COLO829 (cell line): Measurements from ENCODE around the gene KIZ.

Source experiments
- DNase-seq: peaks from one replicate; pipeline ENCODE4 v3.0.0; 2012; ENCODE audit warnings: low spot score

KIZ gene

DNA sequence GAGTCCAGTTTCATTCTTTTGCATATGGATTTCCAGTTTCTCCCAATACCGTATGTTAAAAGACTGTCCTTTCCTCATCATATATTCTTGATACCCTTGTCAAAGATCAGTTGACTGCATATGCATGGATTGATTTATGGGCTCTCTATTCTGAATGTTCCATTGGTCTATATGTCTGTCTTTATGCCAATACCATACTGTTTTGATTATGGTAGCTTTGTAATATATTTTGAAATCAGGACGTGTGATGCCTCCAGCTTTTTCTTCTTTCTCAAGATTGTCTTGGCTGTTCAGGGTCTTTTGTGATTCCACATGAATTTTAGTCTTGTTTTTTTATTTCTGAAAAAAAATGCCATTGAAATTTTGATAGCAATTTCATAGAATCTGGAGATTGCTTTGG is 51.9 kb downstream of the KIZ start:
- no peak for DNase-seq

DNA sequence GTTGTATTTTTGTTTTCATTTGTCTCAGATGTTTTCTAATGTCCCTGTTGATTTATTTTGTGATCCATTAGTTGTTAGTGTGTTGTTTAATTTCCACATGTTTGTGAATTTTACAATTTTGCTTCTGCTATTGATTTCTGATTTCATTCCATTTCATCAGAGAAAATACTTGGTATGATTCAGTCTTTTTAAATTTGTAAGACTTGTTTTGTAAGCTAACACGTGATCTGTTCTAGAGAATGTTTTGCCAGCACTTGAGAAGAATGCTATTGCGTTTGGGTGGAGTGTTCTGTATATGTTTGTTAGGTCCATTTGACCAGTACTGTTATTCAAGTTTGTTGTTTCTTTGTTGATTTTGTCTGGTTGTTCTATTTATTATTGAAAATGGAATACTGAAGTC is 53.9 kb downstream of the KIZ start:
- no peak for DNase-seq

DNA sequence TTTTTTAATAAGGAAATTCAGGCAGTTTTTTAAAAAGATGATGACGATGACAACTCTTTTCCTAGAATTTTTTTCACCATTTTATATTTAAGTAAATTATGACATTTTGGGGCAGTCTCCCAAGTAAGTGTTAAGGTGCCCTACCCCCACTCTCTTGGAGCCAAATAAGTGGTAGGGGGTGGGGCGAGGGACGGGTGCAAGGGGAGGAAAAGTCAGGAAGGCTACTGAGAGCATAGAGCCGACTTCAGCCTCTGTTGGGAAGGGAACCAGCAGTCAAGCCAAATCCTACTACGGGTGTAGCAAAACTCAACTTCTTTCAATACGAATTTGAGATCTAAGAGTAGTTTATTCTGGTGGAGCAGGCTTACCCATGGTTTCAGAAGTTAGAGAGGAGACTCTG is 54.4 kb downstream of the KIZ start:
- DNase-seq: no peak

DNA sequence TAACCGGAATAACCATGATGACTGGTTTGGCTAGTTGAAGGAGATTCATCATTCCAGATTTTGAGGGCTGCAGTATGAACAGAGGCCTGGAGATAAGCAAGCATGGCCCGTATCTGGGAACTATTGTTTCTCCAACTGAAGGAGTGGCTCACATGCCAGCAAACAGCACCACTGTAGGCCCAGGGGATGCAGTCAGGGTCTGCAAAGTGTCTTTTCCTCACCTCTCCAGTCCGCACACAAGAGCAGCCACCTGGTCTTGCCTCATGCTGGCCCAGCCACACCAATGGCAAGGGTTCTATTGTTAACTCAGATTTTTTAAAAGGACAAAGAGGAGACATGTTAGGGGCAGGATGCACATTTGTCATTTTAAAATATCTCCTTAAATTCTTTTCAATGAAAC is 55.1 kb downstream of the KIZ start:
- DNase-seq: no peak

DNA sequence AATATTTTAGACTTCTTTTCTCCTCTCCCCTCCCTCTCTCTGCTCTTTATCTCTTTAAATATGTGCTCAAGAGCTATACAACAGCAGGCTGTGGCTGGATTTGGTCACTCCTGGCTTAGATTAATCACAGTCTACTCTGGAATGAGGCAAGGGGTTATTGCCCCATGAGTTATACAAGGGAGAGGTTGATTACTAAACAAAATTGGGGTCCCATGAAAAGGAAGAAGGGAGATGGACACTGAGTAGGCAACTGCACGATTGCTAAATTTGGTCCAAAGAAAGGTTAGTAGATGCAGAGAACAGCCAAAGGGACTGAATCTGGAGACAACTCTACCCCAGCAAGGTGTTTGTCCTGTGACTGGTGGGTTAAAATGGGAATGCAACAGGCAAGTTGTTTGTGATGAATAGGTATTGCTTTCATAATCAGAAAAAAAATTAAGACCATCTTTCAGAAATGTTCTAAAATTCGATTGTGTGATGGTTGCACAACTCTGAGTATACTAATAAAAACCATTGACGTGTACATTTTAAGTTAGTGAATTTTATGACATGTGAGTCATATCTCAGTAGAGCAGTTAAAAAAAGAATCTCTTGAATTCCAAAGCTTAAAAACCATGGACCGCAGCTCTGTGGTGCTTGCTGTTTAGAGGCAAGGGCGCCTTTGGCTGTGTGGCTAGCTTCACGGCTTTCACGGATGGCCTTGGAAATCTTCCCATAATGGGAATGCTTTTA is 57.1 kb downstream of the KIZ start:
- DNase-seq: peak; percentile 51

DNA sequence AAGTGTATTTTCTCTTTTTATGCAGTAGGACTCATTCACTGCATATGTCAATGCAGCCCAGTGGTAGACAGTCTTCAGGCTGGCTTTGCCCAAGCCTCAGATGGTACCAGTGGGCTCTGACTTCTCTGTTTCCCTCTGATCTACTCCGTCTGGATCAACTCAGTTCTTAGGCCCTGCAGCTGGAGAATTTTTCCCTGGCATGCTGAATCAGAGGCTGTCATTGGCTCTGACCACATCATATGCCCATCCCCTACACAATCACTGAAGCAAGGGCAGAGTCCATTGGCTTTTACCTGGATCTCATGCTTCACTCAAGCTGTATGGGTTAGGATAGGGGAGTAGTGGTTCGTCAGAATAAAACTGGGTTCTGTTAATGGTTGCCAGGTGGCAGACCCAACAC is 57.8 kb downstream of the KIZ start:
- no peak for DNase-seq

DNA sequence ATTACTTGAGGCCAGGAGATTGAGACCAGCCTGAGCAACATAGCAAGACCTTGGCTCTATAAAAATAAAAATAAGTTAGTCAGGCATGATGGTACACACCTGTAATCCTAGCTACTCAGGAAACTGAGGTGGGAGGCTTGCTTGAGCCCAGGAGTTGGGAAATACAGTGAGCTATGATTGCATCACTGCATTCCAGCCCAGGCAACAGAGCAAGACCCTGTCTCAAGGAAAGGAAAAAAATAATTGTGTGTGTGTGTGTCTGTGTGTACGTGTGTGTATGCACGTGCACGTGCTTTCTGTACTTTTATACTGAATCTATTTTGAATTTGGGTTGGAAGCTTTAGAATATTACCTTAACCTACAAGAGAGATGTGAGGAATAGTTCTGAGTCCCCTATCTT is 58.9 kb downstream of the KIZ start:
- no peak for DNase-seq

DNA sequence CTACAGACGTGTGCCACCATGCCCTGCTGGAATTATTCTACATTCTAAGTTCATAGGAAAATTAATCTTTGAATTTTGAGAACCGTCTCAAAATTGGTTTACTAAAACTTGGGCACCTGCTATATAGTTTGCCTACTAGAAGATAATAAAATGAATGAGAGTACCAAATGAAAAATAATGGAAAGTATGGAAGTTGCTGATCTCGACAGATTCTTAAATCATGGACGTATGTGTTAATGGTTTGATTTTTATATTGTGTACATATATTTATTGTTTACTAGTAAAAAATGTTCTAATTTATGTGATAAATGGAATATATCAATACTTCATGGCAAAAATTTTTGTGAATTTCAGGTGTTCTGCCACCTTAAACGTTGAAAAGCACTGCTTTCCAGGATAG is 60.0 kb downstream of the KIZ start:
- DNase-seq: no peak

DNA sequence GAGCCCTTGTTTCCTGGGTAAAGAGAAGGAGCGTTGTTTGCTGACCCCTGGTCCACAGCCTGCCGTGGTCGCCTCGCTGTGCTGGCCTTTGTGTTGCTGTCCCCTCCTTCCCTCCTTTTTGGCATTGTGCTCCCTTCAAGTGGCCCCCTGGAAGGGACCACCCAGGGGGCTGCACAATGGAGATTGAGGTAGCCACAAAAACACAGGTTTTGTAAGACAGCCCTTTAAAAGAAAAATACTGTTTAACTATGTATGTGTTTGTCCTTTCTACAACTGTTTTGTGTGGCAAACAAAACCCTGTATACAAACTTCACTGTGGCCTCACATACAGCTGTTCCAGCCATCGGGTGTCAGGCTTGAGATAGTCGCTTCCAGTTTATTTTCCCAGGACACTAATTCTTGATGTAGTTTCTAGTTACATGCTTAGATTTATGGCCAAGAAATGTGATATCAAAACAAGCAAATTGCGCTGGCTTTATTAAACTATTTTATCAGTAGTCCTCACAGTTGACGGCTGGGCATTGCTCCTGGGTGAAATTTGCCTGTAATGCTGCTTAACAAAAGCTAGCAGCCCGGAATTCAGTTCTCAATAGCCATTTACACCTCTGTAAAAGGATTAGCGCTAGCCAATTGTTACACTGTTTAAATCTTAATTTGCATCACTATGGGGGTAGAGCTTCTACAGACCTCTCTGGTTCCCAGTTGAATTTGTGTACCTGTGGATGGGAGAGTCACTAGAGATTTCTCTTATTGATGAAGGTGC is 64.1 kb downstream of the KIZ start:
- DNase-seq: no peak

DNA sequence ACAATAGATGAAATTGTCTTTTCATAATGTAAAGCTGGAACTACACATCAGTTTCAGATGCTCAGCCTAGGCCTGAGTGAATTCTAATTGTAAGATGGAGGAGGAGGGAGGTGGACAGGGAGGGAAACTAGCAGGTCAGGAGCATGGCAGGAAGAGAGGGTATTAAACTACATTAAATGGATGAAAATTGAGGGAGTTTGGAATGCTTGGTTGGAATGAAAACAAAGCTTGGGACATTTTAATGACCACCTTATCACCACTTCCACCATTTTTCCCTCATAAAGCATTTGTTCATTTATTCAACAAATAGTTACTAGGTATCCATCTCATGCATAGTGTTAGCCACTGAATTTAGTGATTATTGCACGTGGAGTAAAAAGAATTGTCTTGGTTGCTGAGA is 65.0 kb downstream of the KIZ start:
- no peak for DNase-seq

DNA sequence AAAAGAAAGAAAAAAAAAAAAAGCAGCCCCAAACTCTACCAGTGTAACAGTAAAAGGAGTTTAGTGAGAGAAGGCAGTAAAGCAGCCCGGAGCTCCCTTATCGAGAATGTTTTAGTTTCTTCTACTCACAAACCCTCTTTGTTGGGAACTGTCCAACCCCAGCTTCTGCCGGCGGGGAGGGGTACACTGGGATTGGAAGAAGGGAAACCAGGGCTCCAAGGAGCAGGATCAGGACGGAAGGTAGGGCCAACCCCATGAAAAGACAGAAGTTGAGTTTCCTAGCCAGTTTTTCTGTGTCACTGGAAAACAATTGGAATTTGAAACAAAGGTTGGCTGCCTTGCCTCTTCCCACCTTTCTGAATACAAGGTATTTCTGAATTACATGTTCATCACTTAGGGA is 66.0 kb downstream of the KIZ start:
- no peak for DNase-seq

DNA sequence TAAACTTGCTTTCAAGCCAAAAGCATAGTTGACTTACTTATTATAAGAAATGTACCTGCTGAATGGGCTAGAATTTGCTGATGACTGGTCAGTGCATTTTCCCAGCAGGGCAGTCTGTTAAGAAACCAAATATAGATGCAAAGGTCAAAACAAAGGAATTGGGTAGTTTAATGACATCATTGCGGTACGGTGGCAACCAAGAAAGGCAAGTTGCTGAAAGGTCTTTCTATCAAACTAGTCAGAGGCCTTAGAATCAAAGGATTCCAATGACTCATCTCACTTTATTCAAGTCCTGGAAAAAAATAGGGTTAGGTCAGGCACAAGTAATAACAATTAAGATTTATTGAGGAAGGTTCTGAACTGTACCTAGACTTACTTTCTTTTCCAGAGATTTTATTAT is 76.4 kb downstream of the KIZ start:
- DNase-seq: peak; percentile 60

DNA sequence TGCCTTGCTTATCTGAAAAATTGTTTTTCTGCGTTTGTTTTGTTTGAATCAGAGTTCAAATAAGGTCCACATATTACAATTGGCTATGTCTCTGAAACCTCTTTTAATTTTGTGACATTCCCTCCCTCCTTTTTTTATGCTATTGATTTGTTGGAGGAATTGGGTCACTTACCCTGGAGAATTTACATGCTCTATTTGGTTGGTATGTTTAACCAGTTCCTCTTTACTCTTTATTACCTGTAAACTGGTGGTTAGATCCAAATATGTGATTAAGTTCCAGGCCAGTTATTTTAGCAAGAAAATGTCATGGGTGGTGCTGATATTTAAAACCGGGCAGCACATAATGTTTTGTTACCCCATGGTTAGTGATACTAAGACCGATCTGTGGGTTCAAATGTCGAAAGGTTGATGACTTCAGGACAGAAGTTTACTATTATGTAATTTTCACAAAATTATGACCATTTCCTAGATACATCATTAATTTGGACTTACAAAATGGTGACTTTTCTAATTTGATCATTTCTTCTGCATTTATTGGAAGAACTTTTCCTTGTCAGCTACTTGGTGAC is 77.3 kb downstream of the KIZ start:
- no peak for DNase-seq

DNA sequence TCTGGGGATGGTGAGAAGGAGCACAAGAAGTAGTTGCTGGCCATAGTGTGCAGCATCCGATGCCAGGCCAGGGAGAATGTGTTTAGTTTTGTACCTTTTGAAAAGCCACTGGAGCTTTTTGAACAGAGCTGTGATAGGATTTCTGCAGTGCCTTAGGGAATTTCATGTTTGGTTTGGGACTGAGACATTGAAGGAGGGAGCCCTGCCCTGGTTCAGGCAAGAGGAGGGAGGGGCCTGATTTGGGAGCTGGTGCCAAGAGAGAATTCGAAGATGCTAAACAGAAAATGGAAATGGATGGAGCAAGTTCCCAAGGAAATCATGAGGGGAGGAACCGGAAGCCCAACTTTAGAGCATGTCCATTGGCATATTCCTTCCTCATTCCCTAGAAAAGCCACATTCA is 80.7 kb downstream of the KIZ start:
- DNase-seq: no peak

DNA sequence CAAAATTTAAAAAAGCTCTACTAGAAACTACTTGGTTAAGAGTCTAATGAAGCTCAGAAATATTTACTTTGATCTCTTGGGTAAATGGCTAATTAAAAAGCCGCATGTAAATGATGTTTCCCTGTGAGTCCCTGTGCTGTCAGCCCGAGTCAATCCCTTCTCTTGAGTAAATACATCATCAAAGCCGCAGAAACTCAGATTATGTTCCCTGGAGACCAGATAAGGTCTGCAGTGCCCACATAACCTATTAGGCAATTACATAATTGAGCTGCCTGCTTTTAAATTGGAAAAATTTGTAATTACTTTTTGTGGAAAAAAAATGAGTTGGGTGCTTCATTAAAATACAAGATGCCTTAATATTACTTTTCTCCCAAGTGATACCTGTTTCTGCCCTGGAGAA is 83.1 kb downstream of the KIZ start:
- no peak for DNase-seq

DNA sequence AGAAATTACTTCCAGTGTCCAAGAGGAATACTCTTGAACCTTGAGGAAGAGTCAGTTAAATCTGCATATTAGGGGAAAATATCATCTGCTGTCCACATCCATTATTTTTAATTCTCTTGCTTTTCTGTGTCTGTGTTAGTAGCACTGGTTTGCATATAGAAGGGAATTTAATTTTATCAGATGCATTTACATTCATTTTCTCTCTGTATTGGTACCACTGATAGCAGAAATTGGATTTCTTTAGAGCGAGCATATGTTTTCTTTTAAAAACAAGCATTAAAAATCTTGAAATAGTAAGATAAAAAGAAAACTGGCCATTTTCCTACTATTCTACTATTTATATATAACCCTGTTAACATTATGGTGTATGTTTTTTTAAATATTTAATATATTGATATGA is 83.8 kb downstream of the KIZ start:
- DNase-seq: no peak

DNA sequence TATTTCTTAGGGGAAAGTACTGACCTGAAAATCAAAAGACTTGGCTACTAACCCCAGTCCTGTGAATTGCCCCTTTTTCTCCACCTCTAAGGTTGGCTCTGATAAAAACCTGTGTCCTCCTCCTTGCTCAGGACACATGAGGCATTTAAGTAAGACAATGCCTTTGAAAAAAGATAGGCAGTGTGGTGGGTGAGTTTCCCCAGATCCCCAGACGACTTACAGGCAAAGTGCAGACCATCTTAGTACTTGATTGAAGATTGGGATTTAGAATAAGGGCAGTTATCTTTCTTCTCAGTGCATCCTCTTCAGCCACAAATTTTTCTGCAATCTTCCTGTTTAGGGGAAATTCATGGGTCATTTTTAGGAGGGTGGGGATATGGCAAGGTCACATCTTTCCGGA is 87.8 kb downstream of the KIZ start:
- DNase-seq: no peak

DNA sequence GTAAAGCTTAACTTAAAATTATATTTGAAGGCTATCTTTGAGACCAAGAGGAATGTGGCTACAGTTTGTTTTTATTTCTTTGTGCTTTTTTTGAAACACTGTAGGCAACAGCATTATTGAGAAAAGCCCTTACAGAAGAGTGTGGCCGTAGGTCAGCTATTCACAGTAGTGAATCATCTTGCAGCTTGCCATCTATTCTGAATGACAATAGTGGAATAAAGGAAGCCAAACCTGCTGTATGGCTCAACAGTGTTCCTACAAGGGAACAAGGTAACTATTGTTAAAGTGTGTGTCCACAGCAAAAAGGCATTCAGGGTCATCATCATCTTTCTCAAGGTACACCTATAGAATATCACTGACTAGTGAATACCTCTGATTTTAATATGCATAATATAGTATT is 88.5 kb downstream of the KIZ start:
- DNase-seq: no peak

DNA sequence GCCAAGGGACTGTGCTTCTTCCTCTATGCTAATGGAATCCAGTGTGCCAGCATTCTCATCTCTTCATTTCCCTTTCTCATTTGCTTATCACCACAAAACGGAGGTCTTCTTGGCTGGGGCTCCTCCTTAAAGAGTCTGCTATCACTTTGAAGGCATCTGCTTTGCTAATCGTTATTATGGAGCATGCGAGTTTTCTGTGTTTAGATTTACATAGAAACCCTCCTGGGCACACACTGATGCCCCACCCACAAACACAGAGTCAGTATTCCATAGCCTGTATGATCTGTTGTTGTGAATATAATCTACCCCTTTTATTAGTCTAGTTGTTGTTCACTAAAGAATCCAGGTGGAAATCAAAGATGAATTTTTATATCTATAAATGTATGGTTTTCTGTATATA is 93.8 kb downstream of the KIZ start:
- no peak for DNase-seq

DNA sequence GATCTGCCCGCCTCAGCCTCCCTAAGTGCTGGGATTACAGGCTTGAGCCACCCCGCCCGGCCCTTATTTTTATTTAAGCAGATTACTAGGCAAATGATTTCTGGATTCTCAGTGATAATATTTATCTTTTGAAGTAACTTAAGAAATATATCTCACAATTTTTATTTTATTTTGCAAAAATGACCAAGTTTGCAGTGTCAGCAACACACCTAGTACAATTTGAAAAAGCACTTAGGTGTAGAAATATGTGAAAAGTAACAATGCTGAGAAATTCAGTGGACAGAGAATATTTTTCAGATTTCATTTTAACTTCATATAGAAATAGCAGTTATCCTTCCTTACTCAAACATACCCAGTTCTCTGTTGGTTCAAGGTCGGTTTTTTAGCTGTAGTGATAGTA is 98.3 kb downstream of the KIZ start:
- DNase-seq: no peak

DNA sequence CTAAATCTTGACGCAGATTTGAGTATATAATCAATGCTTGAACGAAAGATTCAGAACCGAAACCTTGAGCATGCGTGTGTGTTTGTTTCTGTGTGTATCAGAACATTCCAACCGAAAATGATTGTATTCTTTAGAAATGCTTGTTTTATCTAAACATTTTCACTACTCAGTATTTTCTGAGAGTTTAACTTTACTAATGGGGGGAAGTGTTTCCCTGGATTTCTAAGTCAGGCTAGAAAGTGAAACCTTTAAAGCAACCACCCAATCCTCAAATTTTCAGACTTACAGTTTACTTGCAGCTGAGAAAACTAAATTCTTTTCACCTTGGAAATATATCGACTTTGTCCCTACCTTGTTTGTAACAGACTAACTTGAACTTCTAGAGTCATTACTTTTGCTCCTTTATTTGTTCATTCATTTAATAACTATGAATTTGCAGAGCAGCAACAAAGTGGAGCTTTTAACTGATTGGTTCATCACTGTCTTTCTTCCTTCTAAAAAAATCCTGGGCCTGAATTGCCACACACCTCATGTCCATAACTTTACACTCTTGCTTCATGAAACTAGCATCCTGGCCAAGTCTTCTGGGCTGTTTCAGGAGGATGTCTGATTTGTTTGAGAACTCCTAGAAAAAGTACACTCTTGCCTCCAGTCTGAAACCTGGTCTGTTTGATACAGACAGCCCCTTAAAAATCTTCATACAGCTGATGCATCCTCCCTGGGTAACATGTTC is 99.5 kb downstream of the KIZ start:
- DNase-seq: no peak

DNA sequence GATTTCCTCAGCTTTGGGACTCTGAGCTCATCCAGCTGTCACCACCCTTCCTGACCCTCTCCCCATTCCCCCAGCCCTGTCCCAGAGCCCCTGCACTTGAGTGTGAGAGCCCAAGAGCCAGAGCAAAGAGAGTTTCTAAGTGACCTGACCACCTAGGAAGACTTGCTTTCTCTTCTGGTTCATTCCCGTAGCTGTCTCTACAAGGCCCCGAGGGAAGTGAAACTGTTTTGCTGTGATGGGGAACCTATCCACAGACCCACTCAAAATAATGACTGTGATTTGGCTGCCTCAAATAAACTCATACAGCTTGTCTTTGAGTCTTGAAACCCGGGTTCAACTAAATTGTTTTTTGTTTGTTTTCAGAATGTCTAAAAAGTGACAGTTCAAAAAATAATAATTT is 102.6 kb downstream of the KIZ start:
- no peak for DNase-seq

DNA sequence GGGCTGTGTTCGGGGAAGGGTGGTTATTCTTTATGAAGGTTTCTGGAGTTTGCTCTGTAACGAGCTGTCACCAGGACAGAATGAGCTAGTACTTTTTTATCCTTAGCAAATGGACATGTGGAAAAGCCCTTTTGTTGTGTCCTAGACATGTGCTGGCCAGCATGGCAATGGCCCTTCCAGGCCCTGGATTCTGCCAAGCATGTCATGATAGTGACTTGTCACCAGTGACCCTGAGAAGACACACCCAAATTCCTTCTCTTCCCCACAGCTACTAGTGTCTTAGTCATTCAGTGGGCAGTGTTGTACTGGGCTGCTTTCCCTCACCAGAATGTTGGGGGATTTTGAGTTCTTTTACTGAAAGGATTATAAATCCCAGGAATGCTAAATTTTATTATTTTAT is 103.3 kb downstream of the KIZ start:
- DNase-seq: no peak
